Fibroblast of villous mesenchyme (primary cell): Measurements from ENCODE around the gene GDF2. TPM values are rescaled to one million over a fixed set of nuclear protein-coding genes. Genes with fewer than 3 reads are reported as not detected.

ENCODE experiments used
- DNase-seq: peaks from one replicate; pipeline ENCODE4 v3.0.0-alpha.2; 2010; ENCODE audit warnings: low read depth
- H3K4me3 ChIP-seq: 2 replicates; pipeline ENCODE4 v1.5.1; 2011; ENCODE audit warnings: low read depth, mild to moderate bottlenecking, low read length
- CTCF ChIP-seq: IDR thresholded peaks from 2 replicates; pipeline ENCODE4 v1.5.1; 2012; ENCODE audit warnings: low read depth, mild to moderate bottlenecking, low read length; ENCODE audit not compliant: insufficient read depth
- total RNA-seq: library from RNA; depleted of rRNA; stranded (reverse); fragments of >200 nt; gene quantifications from 2 replicates; pipeline ENCODE4 v1.2.3, GENCODE V29; 2012

The GDF2 gene
- total RNA-seq, 1 donor: not detected

DNA sequence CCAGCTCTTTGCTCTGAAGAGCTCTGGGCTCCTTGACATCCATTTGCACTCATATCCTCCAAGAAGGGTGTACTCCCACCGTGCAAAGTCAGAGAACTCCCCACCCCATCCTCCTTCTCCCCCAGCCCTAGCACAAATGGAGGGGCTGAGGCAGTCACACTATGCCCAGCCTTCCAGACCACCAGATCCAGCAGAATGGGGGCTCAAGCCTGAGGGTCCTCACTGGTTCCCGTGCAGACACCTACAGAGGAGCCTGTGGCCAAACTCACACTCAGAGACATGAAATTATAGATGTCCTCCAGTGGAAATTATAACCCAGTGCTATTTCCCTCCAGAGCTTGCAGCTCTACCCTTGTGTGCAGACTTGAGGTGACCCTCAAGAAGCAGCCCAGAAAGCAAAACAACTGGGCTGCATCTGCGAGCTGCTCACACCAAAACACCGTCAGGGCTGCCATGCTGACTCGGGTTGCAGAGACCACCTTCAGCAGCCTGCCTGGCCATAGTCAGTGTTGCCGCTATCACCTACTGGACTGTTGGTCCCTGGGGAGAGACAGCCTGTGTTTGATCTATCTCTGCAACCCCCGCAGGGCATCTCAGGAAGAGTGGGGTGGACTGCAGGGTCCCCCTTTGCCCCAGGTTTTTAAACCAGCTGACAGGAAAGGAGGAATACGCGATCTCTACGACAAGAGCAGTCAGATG, 54.4 kb downstream of the GDF2 start:
- no peak for TF ChIP-seq CTCF
- no peak for DNase-seq
- no peak overlapping the region for H3K4me3 ChIP-seq

Other genes starting within 250 kb of the GDF2 start
- not detected in 2 replicates for gene GDF10, start 22.3 kb upstream of the GDF2 start, total RNA-seq
- gene RBP3, start 25.9 kb downstream of the GDF2 start, total RNA-seq: not detected in 2 replicates
- gene ZNF488, start 61.8 kb downstream of the GDF2 start, total RNA-seq: under 0.01 TPM in 1 of 2 replicates, not detected in the other
- 3.9 and 7.4 TPM in 2 replicates for gene ANXA8, start 161.7 kb downstream of the GDF2 start, total RNA-seq
- gene FAM25G, start 169.2 kb downstream of the GDF2 start, total RNA-seq: not detected in 2 replicates
- gene AGAP9, start 201.2 kb downstream of the GDF2 start, total RNA-seq: 4.7 and 5.2 TPM in 2 replicates